GM18517 (cell line): ENCODE measurements around the gene CA5A.

ENCODE experiments used
- ATAC-seq: cut with Tn5 transposase; IDR thresholded peaks from one replicate; pipeline ENCODE4 v1.9.1; 2021; ENCODE audit warnings: mild to moderate bottlenecking, moderate library complexity; ENCODE audit not compliant: unreplicated experiment

The CA5A gene

GRCh38 chr16:87854053-87854906 lies 82.0 kb downstream of the CA5A start:
- ATAC-seq = no peak

- peak; percentile 57 for ATAC-seq
These were observed 82.8 kb downstream of the CA5A start for GRCh38 chr16:87853411-87854052.

DNA sequence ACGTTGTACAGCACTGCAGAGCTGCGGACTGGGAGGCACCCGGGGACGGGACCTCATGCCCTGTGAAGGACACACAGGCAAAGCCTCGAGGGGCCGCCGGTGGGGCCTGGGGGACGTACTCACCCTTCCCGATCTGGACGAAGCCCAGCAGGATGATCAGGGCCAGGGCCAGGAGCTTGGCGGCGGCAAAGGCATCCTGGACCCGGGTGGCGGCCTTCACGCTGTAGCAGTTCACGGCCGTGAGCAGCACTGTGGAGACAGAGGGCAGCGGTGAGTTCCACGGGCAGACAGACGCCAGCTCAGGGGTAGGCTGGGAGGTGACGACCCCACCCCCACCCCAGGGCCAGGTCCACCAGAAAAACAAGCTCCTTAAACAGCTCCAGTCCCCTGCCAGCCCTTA lies 84.7 kb downstream of the CA5A start:
- ATAC-seq = no peak

GRCh38 chr16:87851141-87851587 lies 85.2 kb downstream of the CA5A start:
- no peak for ATAC-seq

GRCh38 chr16:87850009-87851006 lies 86.0 kb downstream of the CA5A start:
- ATAC-seq = no peak

DNA sequence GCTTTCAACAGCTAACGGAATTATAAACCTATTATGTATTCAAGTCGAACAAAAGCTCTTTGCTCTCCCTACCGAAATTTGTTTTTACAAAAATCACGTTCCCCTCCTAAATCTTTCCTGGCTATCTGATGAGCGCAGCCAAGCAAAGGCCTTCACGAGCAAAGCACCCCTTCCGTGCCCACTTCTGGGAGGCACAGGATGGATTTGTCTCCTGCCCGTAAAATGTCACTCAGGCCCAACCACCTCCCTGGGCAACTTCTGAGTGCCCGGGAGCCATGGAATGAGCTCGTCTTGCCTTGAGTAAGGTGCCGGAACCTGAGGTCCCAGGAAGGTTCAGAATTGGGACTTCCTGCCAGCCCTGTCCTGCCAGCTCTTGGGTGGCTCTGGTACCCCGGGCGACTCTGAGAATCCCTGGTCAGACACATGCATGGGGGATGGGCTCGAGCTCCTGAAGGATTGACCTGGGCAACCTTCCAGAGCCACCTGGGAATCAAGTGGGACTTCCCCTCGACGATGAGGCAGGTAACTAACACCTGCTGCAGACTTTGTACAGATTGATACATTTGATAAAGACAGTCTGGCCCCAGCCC lies 86.8 kb downstream of the CA5A start:
- no peak for ATAC-seq

GRCh38 chr16:87848676-87849345 lies 87.5 kb downstream of the CA5A start:
- no peak for ATAC-seq

- no peak for ATAC-seq
These were observed 88.3 kb downstream of the CA5A start for GRCh38 chr16:87847785-87848675.

GRCh38 chr16:87847467-87847784 lies 88.9 kb downstream of the CA5A start:
- no peak for ATAC-seq

DNA sequence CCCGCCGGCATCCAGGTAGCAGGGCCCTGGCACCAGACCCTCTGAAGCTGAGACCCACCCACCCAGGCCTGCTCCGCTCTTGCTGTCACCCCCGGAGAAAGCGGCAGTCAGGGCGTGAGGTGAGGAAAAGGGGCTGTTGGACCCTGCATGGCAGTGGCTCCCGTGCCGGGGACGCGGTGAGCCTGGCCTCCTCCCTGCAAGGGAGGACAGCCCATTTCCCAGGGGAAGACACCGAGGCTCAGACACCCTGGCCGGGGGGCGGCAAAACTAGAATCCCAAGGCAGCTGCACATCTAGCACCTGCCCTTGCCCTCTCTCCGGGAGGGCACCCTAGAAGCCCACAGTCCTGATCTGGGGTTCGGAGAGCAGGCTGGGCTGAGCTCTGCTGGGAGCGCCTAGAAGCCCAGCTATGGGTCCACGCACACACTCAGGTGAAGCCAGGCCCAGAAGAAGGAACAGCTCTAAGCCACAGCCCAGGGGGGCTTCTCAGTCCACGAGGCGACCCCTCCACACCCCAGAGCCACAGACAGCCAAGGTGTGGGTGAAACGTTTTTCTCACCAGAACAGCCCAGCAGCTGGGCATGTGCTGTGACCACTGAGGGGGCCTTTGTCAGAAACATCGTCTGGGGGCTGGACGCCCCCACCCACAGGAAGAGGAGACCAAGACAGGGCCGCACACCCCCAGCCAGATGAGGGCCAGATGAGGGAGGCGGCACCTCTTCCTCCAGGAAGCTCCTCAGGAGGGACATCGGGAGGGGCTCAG lies 89.4 kb downstream of the CA5A start:
- ATAC-seq = no peak

DNA sequence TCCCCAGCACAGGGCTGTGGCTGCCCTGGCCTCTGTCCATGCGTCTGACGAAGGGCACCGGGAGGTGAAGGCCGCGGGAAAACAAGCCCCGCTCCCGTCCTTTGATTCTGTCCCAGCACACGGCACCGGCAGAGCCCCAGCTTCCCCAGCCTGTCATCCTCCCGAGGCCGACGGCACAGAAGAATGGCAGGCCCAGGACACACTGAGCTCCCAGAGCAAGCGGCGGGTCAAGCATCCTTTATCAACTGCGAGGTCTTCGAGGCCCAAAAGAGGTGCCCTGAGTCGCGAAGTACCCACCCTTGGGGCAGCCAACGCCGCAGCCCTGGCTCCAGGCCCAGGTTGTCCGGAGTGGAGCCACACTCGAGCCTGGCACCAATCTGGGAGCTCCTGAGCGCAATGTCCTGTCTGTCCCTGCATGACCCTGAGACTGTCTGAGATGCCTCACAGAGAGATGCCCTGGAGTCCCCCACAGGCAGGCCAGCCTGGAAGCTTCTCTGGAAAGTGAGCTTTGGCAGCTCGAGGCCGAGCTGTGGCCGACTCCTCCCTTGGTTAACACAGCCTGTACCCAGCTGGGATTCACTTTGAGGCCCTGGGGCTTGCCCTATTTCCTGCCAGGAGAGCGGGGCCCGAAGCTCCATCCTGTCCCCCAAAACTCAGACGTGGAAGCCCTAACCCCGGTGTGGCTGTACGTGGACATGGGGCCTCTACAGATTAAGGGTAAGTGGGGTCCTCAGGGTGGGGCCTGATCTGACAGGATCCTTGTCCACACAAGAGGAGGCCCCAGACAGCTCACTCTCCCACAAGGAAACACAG lies 90.3 kb downstream of the CA5A start:
- no peak for ATAC-seq

GRCh38 chr16:87845213-87845612 lies 91.1 kb downstream of the CA5A start:
- no peak for ATAC-seq

DNA sequence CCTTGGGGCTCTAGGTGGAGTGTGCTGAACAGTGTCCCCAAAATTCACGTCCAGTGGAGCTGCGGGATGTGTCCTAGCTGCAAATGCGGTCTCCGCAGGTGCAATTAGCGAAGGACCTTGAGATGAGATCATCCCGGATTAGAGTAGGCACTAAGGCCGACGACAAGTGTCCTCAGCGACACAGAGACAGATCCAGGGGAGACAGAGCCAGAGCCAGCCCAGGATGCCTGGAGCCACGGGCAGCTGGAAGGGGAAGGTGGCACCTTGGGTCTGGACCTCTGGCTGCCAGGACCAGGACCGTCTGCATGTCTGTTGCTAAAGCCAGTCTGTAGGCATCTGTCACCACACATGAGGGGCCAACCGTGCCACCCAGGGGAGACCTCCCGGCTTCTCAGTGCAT lies 91.5 kb downstream of the CA5A start:
- ATAC-seq = no peak

DNA sequence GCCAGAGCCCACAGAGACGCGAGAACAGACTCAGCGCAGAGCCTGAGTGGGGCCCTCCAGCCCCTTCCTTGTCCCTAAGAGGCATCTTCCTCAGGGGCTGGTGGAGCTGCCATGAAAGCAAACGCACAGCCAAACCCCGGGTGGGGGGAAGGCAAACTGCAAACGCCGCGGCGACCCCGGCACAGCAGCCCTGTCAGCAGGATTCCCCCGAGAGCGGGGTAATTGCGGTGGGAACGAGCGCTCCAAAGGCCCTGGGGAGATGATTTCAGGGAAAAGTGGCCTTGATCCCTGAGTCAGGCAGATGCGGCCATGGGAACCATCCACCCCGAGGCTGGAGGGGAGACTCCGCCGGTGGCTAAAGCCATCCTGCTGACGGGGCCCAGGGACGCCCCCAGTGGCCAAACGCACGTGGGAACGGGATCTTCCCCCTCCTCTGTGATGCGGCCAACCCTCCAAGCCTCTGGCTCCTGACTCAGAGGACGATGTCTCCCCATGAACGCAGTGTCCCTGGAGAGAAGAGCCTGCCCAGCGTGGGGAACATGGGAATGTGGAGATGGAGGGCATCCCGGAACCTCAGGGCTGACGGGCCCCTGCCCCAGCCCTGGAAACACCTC lies 92.1 kb downstream of the CA5A start:
- ATAC-seq = no peak

DNA sequence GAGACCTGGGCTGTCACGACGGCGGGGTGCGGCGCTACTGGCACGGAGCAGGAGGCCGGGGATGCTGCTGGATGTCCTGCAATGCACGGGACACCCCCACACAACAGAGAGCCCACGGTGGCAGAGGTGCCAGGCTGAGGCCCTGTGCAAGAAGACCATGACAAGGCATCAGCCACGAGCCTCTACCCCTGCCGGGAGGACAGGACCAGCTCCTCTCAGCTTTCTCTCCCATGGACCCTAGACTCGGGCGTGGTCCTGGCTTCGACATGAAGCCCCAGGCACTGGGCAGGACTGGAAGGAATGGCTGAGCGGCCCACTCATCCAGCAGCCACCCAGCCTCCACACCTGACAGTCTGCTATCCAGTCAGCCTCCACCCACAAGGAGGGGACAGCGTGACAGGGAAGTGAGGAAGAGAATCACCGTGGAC lies 92.6 kb downstream of the CA5A start:
- ATAC-seq = no peak

DNA sequence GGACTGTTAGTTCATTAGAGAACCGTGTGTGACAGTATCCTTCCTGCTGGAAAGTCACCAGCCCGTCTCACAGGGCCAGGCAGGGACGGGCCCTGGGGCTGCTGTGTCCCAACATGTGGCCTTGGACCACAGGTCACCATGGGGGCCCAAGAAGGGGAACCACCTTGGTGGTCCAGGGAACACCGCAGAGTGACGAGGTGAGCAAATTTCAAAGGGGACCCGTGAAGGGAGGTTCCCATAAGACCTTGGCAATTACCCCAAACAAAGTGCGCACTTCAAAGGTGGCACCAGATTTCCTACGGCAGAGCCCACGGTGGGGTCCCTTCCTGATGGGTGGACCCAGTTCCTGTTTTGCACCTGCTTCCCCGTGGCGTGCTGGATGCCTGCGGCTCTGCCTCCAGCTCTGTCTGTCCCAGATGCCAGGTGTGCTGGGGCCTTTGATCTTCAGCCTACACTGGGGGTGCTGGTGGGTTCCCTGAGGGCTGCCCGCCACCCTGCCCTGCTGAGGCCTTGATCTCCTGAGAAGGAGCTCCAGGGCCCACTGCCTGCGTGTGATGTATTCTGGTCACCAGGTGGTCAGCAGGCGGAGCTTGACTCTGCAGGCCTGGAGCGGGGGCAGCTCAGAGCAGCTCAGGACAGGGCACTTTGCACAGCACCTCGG lies 94.0 kb downstream of the CA5A start:
- ATAC-seq = no peak
